GM12878 (cell line): ENCODE measurements around the gene MAB21L3.

Experiments
- CBX5 ChIP-seq: sonication (generic); IDR thresholded peaks from 2 replicates; pipeline ENCODE4 v1.6.1; 2016; ENCODE audit warnings: low read depth, moderate library complexity, mild to moderate bottlenecking, inconsistent platforms
- CREB1 ChIP-seq: IDR thresholded peaks from 2 replicates; pipeline ENCODE4 v1.6.1; 2012; ENCODE audit warnings: low read depth, mild to moderate bottlenecking, inconsistent platforms
- FOXK2 ChIP-seq: fragments of 450-650 bp; IDR thresholded peaks from 2 replicates; pipeline ENCODE4 v1.6.1; 2017; ENCODE audit warnings: mild to moderate bottlenecking, moderate library complexity
- JUNB ChIP-seq: IDR thresholded peaks from 2 replicates; pipeline ENCODE4 v1.6.1; 2016; ENCODE audit warnings: antibody characterized with exemption, mild to moderate bottlenecking
- MYC ChIP-seq: IDR thresholded peaks from 2 replicates; pipeline ENCODE4 v1.6.1; 2011; ENCODE audit warnings: mild to moderate bottlenecking, low read length, moderate library complexity, inconsistent platforms; ENCODE audit not compliant: insufficient read depth, insufficient replicate concordance, insufficient read length, severe bottlenecking
- NKRF ChIP-seq: fragments of 450-650 bp; conservative IDR thresholded peaks from 2 replicates; pipeline ENCODE4 v1.6.1; 2017; ENCODE audit warnings: mild to moderate bottlenecking, moderate library complexity
- PBX3 ChIP-seq: IDR thresholded peaks from 2 replicates; pipeline ENCODE4 v1.6.1; 2011; ENCODE audit warnings: mild to moderate bottlenecking, low read depth, low read length, moderate library complexity; ENCODE audit not compliant: insufficient replicate concordance
- POLR2A ChIP-seq: IDR thresholded peaks from 2 replicates; pipeline ENCODE4 v1.6.1; 2011; ENCODE audit warnings: low read depth, mild to moderate bottlenecking, low read length
- SMC3 ChIP-seq: IDR thresholded peaks from 2 replicates; pipeline ENCODE4 v1.6.1; 2011; ENCODE audit warnings: low read length, improper control_type of control experiment, borderline replicate concordance
- SUZ12 ChIP-seq: fragments of 200-600 bp; sonication (generic); IDR thresholded peaks from one replicate; pipeline ENCODE4 v1.6.1; 2018; ENCODE audit warnings: antibody characterized with exemption, mild to moderate bottlenecking; ENCODE audit not compliant: unreplicated experiment
- ZNF24 ChIP-seq: fragments of 450-650 bp; IDR thresholded peaks from 2 replicates; pipeline ENCODE4 v1.6.1; 2017; ENCODE audit warnings: antibody characterized with exemption, mild to moderate bottlenecking
- TF ChIP-seq, protein P1 (sequence below), 3 experiments: IDR thresholded peaks in 2 of 3; conservative IDR thresholded peaks in 1 of 3; 2 replicates each; pipeline ENCODE4 v1.5.1; 2011; ENCODE audit warnings: low read depth in 3 of 3, low read length in 3 of 3, mild to moderate bottlenecking in 3 of 3, control low read depth in 2 of 3, moderate library complexity in 2 of 3, inconsistent platforms in 1 of 3, mixed read lengths in 1 of 3; ENCODE audit not compliant: control insufficient read depth in 2 of 3, insufficient read depth in 1 of 3; ENCODE audit errors: extremely low read depth in 1 of 3

DNA sequence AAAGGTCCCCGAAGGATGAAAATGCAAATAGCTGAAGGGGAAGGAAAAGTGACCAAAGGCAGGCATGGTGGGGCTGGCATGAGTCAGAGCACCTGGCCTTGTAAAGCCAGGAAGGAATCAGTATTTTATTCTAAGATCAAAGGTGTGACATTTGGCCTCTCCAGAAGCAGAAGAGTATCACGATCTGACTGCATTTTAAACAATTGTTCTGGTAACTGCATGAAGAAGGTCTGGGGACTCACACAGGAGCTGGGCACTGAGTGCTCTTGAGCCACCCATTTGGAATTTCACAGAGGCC lies 23.2 kb downstream of the MAB21L3 start:
- no peak for TF ChIP-seq NKRF
- TF ChIP-seq PBX3, result no peak
- no peak for TF ChIP-seq MYC
- no peak for TF ChIP-seq FOXK2
- no peak for TF ChIP-seq SMC3
- TF ChIP-seq, protein P1, sequence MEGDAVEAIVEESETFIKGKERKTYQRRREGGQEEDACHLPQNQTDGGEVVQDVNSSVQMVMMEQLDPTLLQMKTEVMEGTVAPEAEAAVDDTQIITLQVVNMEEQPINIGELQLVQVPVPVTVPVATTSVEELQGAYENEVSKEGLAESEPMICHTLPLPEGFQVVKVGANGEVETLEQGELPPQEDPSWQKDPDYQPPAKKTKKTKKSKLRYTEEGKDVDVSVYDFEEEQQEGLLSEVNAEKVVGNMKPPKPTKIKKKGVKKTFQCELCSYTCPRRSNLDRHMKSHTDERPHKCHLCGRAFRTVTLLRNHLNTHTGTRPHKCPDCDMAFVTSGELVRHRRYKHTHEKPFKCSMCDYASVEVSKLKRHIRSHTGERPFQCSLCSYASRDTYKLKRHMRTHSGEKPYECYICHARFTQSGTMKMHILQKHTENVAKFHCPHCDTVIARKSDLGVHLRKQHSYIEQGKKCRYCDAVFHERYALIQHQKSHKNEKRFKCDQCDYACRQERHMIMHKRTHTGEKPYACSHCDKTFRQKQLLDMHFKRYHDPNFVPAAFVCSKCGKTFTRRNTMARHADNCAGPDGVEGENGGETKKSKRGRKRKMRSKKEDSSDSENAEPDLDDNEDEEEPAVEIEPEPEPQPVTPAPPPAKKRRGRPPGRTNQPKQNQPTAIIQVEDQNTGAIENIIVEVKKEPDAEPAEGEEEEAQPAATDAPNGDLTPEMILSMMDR (IDR thresholded peaks at IDR 0.05 in 2 of 3, conservative IDR thresholded peaks at IDR 0.05 in 1 of 3; ENCODE audit: control insufficient read depth in 2 of 3, extremely low read depth in 1 of 3, insufficient read depth in 1 of 3, low read depth in 3 of 3, low read length in 3 of 3), result no peak
- no peak for TF ChIP-seq ZNF24
- no peak for TF ChIP-seq JUNB
- TF ChIP-seq CREB1, result no peak
- TF ChIP-seq POLR2A, result no peak
- TF ChIP-seq SUZ12, result no peak
- no peak for TF ChIP-seq CBX5
